DMS53 treated with DMSO at 0.1 percent for 48 hours (cell line): Measurements from ENCODE around the gene UBASH3B.

ENCODE experiments used
- DNase-seq: peaks from one replicate; lab custom pipeline; 2025; ENCODE audit not compliant: unreplicated experiment; lab: John Stamatoyannopoulos, UW

Gene UBASH3B

GRCh38 chr11:122754028-122754427 is 98.5 kb downstream of the UBASH3B start:
- DNase-seq: no peak

GRCh38 chr11:122754553-122755322 is 99.2 kb downstream of the UBASH3B start:
- no peak for DNase-seq

GRCh38 chr11:122755409-122755808 is 99.9 kb downstream of the UBASH3B start:
- no peak for DNase-seq

GRCh38 chr11:122755941-122756340 is 100.4 kb downstream of the UBASH3B start:
- no peak for DNase-seq

GRCh38 chr11:122756417-122756816 is 100.9 kb downstream of the UBASH3B start:
- no peak for DNase-seq

- no peak for DNase-seq
Observed at GRCh38 chr11:122757201-122757600, 101.7 kb downstream of the UBASH3B start.

- DNase-seq: no peak
Observed at GRCh38 chr11:122758339-122758738, 102.8 kb downstream of the UBASH3B start.

- no peak for DNase-seq
Observed at GRCh38 chr11:122758974-122759373, 103.5 kb downstream of the UBASH3B start.

GRCh38 chr11:122763108-122763507 is 107.6 kb downstream of the UBASH3B start:
- no peak for DNase-seq

- DNase-seq: no peak
Observed at GRCh38 chr11:122764371-122765090, 109.0 kb downstream of the UBASH3B start.

- DNase-seq: no peak
Observed at GRCh38 chr11:122765487-122766131, 110.1 kb downstream of the UBASH3B start.

GRCh38 chr11:122769126-122769780 is 113.7 kb downstream of the UBASH3B start:
- no peak for DNase-seq

- DNase-seq: no peak
Observed at GRCh38 chr11:122772945-122773344, 117.4 kb downstream of the UBASH3B start.

GRCh38 chr11:122773781-122774266 is 118.3 kb downstream of the UBASH3B start:
- DNase-seq: no peak

GRCh38 chr11:122775675-122776271 is 120.3 kb downstream of the UBASH3B start:
- no peak for DNase-seq

GRCh38 chr11:122776546-122776945 is 121.0 kb downstream of the UBASH3B start:
- no peak for DNase-seq

- DNase-seq: no peak
Observed at GRCh38 chr11:122777343-122777742, 121.8 kb downstream of the UBASH3B start.

GRCh38 chr11:122778148-122778547 is 122.6 kb downstream of the UBASH3B start:
- no peak for DNase-seq

GRCh38 chr11:122779047-122779629 is 123.6 kb downstream of the UBASH3B start:
- no peak for DNase-seq

- no peak for DNase-seq
Observed at GRCh38 chr11:122780296-122780949, 124.9 kb downstream of the UBASH3B start.
